Mesendoderm (in vitro differentiated cells): ENCODE data around the gene HSPA14.
A peak's percentile ranks its signal among the peaks of the same experiment; 100 is the strongest.

Source experiments
- DNase-seq: peaks from one replicate; pipeline ENCODE4 v3.0.0; 2013
- H2AK5ac ChIP-seq: 2 replicates; pipeline ENCODE4 v1.6.1; 2013; ENCODE audit warnings: low read length, inconsistent platforms
- H2BK120ac ChIP-seq: 2 replicates; pipeline ENCODE4 v1.6.1; 2013; ENCODE audit warnings: low read depth, mild to moderate bottlenecking, low read length, moderate library complexity, mixed read lengths
- H2BK15ac ChIP-seq: replicated peaks from 2 replicates; pipeline ENCODE4 v1.6.1; 2013; ENCODE audit warnings: low read depth, mild to moderate bottlenecking, moderate library complexity
- H2BK5ac ChIP-seq: 2 replicates; pipeline ENCODE4 v1.6.1; 2013; ENCODE audit warnings: low read length, inconsistent platforms
- H3K18ac ChIP-seq: 2 replicates; pipeline ENCODE4 v1.6.1; 2013; ENCODE audit warnings: mild to moderate bottlenecking, low read length, mixed read lengths
- H3K23ac ChIP-seq: one replicate; pipeline ENCODE4 v1.6.1; 2013; ENCODE audit warnings: low read length
- H3K27ac ChIP-seq: 2 replicates; pipeline ENCODE4 v1.5.1; 2013; ENCODE audit warnings: low read depth, mild to moderate bottlenecking, inconsistent platforms, low read length, moderate library complexity
- H3K27me3 ChIP-seq: 2 replicates; pipeline ENCODE4 v1.6.1; 2013; ENCODE audit warnings: low read length, control low read depth, mild to moderate bottlenecking, inconsistent platforms; ENCODE audit not compliant: insufficient read depth, poor library complexity
- H3K36me3 ChIP-seq: 2 replicates; pipeline ENCODE4 v1.6.1; 2013; ENCODE audit warnings: low read length, inconsistent platforms; ENCODE audit not compliant: control insufficient read depth, insufficient read depth
- H3K4ac ChIP-seq: one replicate; pipeline ENCODE4 v1.6.1; 2013; ENCODE audit warnings: low read depth, mild to moderate bottlenecking, low read length, moderate library complexity
- H3K4me1 ChIP-seq: 2 replicates; pipeline ENCODE4 v1.6.1; 2013; ENCODE audit warnings: low read depth, low read length, inconsistent platforms; ENCODE audit not compliant: control insufficient read depth
- H3K4me2 ChIP-seq: 2 replicates; pipeline ENCODE4 v1.6.1; 2013; ENCODE audit warnings: low read length
- H3K4me3 ChIP-seq: 2 replicates; pipeline ENCODE4 v1.5.1; 2013; ENCODE audit warnings: mild to moderate bottlenecking, low read length
- H3K56ac ChIP-seq: one replicate; pipeline ENCODE4 v1.6.1; 2013; ENCODE audit warnings: low read length
- H3K79me1 ChIP-seq: 2 replicates; pipeline ENCODE4 v1.6.1; 2013; ENCODE audit warnings: low read length, inconsistent platforms
- H3K79me2 ChIP-seq: 2 replicates; pipeline ENCODE4 v1.6.1; 2013; ENCODE audit warnings: mild to moderate bottlenecking, low read length; ENCODE audit not compliant: control insufficient read depth, insufficient read depth
- H3K9ac ChIP-seq: 2 replicates; pipeline ENCODE4 v1.6.1; 2013; ENCODE audit warnings: low read length, inconsistent platforms
- H4K5ac ChIP-seq: one replicate; pipeline ENCODE4 v1.6.1; 2013; ENCODE audit warnings: low read length
- H4K8ac ChIP-seq: one replicate; pipeline ENCODE4 v1.6.1; 2013; ENCODE audit warnings: low read depth, mild to moderate bottlenecking, control low read depth, low read length, moderate library complexity
- WGBS: extraction: QIAGEN DNeasy Blood & Tissue Kit; methylation state at CpG from one replicate; pipeline ENCODE4 v1.1.7; 2013; ENCODE audit warnings: low lambda C conversion rate, missing lambda C conversion rate; ENCODE audit not compliant: insufficient coverage; ENCODE audit errors: extremely low coverage; 5-methylcytosine and 5-hydroxymethylcytosine counted together

The HSPA14 gene

GRCh38 chr10:14820010-14820774 is 17.9 kb upstream of the HSPA14 start:
- no CpG with 5 or more reads among the region's 10 CpGs for WGBS
- Histone ChIP-seq H2BK15ac (no peak overlapping the region), H3K9ac (no peak overlapping the region), H3K36me3 (no peaks in the 10 kb centered on the region), H4K5ac (no peak overlapping the region), H3K4me3 (no peak overlapping the region), H4K8ac (no peak overlapping the region), H3K27ac (no peak overlapping the region), H3K23ac (no peak overlapping the region), H3K56ac (no peak overlapping the region), H3K27me3 (no peaks in the 10 kb centered on the region), H2BK120ac (no peak overlapping the region), H3K4me1 (no peaks in the 10 kb centered on the region), H2AK5ac (no peak overlapping the region), H3K4me2 (no peak overlapping the region), H3K18ac (no peak overlapping the region), H3K4ac (no peak overlapping the region), H3K79me2 (no peaks in the 10 kb centered on the region), H2BK5ac (no peak overlapping the region), H3K79me1 (no peaks in the 10 kb centered on the region)
- peak; percentile 44 for DNase-seq

DNA sequence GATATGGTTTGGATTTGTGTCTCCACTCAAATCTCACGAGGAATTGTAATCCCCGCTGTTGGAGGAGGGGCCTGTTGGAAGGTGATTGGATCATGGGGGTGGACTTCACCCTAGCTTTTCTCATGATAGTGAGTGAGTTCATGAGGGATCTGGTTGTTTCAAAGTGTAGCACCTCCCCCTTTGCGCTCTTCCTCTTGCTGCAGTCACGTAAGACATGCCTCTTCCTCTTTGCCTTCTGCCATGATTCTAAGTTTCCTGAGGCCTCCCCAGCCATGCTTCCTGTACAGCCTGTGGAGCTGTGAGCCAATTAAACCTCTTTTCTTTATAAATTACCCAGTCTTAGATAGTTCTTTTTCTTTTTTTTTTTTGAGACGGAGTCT is 17.3 kb upstream of the HSPA14 start:
- Histone ChIP-seq H4K8ac (no peak overlapping the region), H3K9ac (no peak overlapping the region), H3K4me3 (no peak overlapping the region), H3K4ac (no peak overlapping the region), H2BK5ac (no peak overlapping the region), H3K18ac (no peak overlapping the region), H3K27me3 (no peaks in the 10 kb centered on the region), H3K36me3 (no peaks in the 10 kb centered on the region), H3K27ac (no peak overlapping the region), H3K79me2 (no peaks in the 10 kb centered on the region), H3K4me2 (no peak overlapping the region), H2BK120ac (no peak overlapping the region), H2AK5ac (no peak overlapping the region), H2BK15ac (no peak overlapping the region), H3K79me1 (no peaks in the 10 kb centered on the region), H3K56ac (no peak overlapping the region), H3K23ac (no peak overlapping the region), H4K5ac (no peak overlapping the region), H3K4me1 (no peaks in the 10 kb centered on the region)
- no CpG with 5 or more reads among the region's 5 CpGs for WGBS
- DNase-seq = no peak

- Histone ChIP-seq H2BK5ac (no peak overlapping the region), H3K27me3 (no peaks in the 10 kb centered on the region), H4K8ac (no peak overlapping the region), H4K5ac (no peak overlapping the region), H3K4me2 (no peak overlapping the region), H3K36me3 (no peaks in the 10 kb centered on the region), H3K27ac (no peak overlapping the region), H3K4me1 (no peaks in the 10 kb centered on the region), H3K9ac (no peak overlapping the region), H2AK5ac (no peak overlapping the region), H3K56ac (no peak overlapping the region), H3K4ac (no peak overlapping the region), H3K79me2 (no peaks in the 10 kb centered on the region), H3K79me1 (no peaks in the 10 kb centered on the region), H3K23ac (no peak overlapping the region), H3K18ac (no peak overlapping the region), H2BK120ac (no peak overlapping the region), H3K4me3 (no peak overlapping the region), H2BK15ac (no peak overlapping the region)
- DNase-seq = no peak
- WGBS = no CpG with 5 or more reads among the region's 6 CpGs
Measured at GRCh38 chr10:14821635-14822375, 16.3 kb upstream of the HSPA14 start.

- no peaks in the 10 kb centered on the region for H3K79me2 ChIP-seq
- no peak overlapping the region for H2AK5ac ChIP-seq
- H3K27ac ChIP-seq = no peak overlapping the region
- no peak overlapping the region for H3K9ac ChIP-seq
- no peak overlapping the region for H3K4me3 ChIP-seq
- H3K27me3 ChIP-seq = no peaks in the 10 kb centered on the region
- no peak overlapping the region for H3K4me2 ChIP-seq
- no peak overlapping the region for H3K23ac ChIP-seq
- H3K36me3 ChIP-seq = no peaks in the 10 kb centered on the region
- H3K4me1 ChIP-seq = no peaks in the 10 kb centered on the region
- no peak overlapping the region for H2BK5ac ChIP-seq
- no peak overlapping the region for H4K8ac ChIP-seq
- H2BK120ac ChIP-seq = no peak overlapping the region
- H2BK15ac ChIP-seq = no peak overlapping the region
- WGBS = no CpG with 5 or more reads among the region's 3 CpGs
- H3K18ac ChIP-seq = no peak overlapping the region
- H4K5ac ChIP-seq = no peak overlapping the region
- H3K4ac ChIP-seq = no peak overlapping the region
- H3K79me1 ChIP-seq = no peaks in the 10 kb centered on the region
- no peak overlapping the region for H3K56ac ChIP-seq
- DNase-seq = peak; percentile 45
Measured at GRCh38 chr10:14822879-14823755, 15.0 kb upstream of the HSPA14 start.

GRCh38 chr10:14823966-14824365 is 14.1 kb upstream of the HSPA14 start:
- Histone ChIP-seq H3K27ac (no peak overlapping the region), H2BK15ac (no peak overlapping the region), H3K56ac (no peak overlapping the region), H2AK5ac (no peak overlapping the region), H3K79me1 (no peaks in the 10 kb centered on the region), H4K5ac (no peak overlapping the region), H3K4me3 (no peak overlapping the region), H4K8ac (no peak overlapping the region), H2BK120ac (no peak overlapping the region), H3K18ac (no peak overlapping the region), H3K4ac (no peak overlapping the region), H3K4me2 (no peak overlapping the region), H3K4me1 (no peaks in the 10 kb centered on the region), H3K27me3 (no peaks in the 10 kb centered on the region), H3K23ac (no peak overlapping the region), H3K79me2 (no peaks in the 10 kb centered on the region), H2BK5ac (no peak overlapping the region), H3K9ac (no peak overlapping the region), H3K36me3 (no peaks in the 10 kb centered on the region)
- DNase-seq = peak; percentile 65
- WGBS = no CpG with 5 or more reads among the region's 3 CpGs
